Measurements from ENCODE around the gene CPPED1. TPM values are rescaled to one million over a fixed set of nuclear protein-coding genes. Genes with fewer than 3 reads are reported as not detected.

CPPED1 gene
- total and polyA plus RNA-seq, 10 of the 15 experiments (the other 5 are each of a cell fraction or from before 2014, with no cell fraction given), result 7.1 to 39.0 (median 16.0) TPM

- CTCF ChIA-PET, result interaction anchor here (0.8 kb wide), 1 partner anchor 10 kb away, joined by 3 read pairs; no protein-coding TSS in a partner anchor
Measured at GRCh38 chr16:12680531-12680930, 123.2 kb downstream of the CPPED1 start.

More at GRCh38 chr16:12680531-12680930, 123.2 kb downstream of the CPPED1 start:
- Histone ChIP-seq H3K79me2 (ENCODE audit: control insufficient read depth, insufficient read depth, low read length) (no peaks in the 10 kb centered on the region), H3K4me3 (no peak overlapping the region), H3K27me3 (replicated peaks in 1 of 2; ENCODE audit: control insufficient read depth in 2 of 2, insufficient read depth in 2 of 2, low read length in 1 of 2) (no peaks in the 10 kb centered on the region), H4K20me1 (ENCODE audit: control insufficient read depth, insufficient read depth) (no peaks in the 10 kb centered on the region), H3K27ac (ENCODE audit: control insufficient read depth, insufficient read depth) (no peak overlapping the region), H3K4me1 (ENCODE audit: control insufficient read depth, insufficient read depth, low read length) (no peaks in the 10 kb centered on the region), H3K9me3 (replicated peaks; ENCODE audit: control insufficient read depth, insufficient read depth, low read length) (no peaks in the 10 kb centered on the region; the same call in 2 of the 3 replicates), H3K36me3 (ENCODE audit: control insufficient read depth in 2 of 2, insufficient read depth in 2 of 2, low read length in 1 of 2) (no peaks in the 10 kb centered on the region), H3K9ac (ENCODE audit: control insufficient read depth, insufficient read depth, low read length) (no peak overlapping the region), H2AFZ (ENCODE audit: control insufficient read depth, low read depth, low read length) (no peak overlapping the region), H3K4me2 (ENCODE audit: control insufficient read depth, insufficient read depth) (no peak overlapping the region)
- no peak for FAIRE-seq
- ChIA-PET POLR2A (no interaction called here), RAD21 (ENCODE audit: unreplicated experiment) (no interaction called here), SMC1A (ENCODE audit: uncharacterized antibody, unreplicated experiment) (interaction anchor here (0.9 to 1.6 kb wide), 3 partner anchors 8 to 109 kb away, joined by 3 to 4 read pairs (median 3); no protein-coding TSS in a partner anchor)
- no peak for TF ChIP-seq RELA (IDR thresholded peaks at IDR 0.05; ENCODE audit: borderline replicate concordance, partially characterized antibody)
- no peak for TF ChIP-seq POU2F2 (IDR thresholded peaks at IDR 0.05; ENCODE audit: borderline replicate concordance, low read depth, low read length)
- TF ChIP-seq, protein P1, sequence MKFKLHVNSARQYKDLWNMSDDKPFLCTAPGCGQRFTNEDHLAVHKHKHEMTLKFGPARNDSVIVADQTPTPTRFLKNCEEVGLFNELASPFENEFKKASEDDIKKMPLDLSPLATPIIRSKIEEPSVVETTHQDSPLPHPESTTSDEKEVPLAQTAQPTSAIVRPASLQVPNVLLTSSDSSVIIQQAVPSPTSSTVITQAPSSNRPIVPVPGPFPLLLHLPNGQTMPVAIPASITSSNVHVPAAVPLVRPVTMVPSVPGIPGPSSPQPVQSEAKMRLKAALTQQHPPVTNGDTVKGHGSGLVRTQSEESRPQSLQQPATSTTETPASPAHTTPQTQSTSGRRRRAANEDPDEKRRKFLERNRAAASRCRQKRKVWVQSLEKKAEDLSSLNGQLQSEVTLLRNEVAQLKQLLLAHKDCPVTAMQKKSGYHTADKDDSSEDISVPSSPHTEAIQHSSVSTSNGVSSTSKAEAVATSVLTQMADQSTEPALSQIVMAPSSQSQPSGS (IDR thresholded peaks at IDR 0.05; ENCODE audit: low read length), result no peak
- TF ChIP-seq STAT3 (IDR thresholded peaks at IDR 0.05; ENCODE audit: low read depth, low read length), result no peak
- TF ChIP-seq JUND (IDR thresholded peaks at IDR 0.05; ENCODE audit: low read depth, low read length), result no peak
- no peak for TF ChIP-seq PAX8 (IDR thresholded peaks at IDR 0.05)
- no peak for TF ChIP-seq NRF1 (conservative IDR thresholded peaks at IDR 0.05; ENCODE audit: low read depth, low read length)
- TF ChIP-seq ZNF217 (IDR thresholded peaks at IDR 0.05), result no peak
- TF ChIP-seq, protein P2, sequence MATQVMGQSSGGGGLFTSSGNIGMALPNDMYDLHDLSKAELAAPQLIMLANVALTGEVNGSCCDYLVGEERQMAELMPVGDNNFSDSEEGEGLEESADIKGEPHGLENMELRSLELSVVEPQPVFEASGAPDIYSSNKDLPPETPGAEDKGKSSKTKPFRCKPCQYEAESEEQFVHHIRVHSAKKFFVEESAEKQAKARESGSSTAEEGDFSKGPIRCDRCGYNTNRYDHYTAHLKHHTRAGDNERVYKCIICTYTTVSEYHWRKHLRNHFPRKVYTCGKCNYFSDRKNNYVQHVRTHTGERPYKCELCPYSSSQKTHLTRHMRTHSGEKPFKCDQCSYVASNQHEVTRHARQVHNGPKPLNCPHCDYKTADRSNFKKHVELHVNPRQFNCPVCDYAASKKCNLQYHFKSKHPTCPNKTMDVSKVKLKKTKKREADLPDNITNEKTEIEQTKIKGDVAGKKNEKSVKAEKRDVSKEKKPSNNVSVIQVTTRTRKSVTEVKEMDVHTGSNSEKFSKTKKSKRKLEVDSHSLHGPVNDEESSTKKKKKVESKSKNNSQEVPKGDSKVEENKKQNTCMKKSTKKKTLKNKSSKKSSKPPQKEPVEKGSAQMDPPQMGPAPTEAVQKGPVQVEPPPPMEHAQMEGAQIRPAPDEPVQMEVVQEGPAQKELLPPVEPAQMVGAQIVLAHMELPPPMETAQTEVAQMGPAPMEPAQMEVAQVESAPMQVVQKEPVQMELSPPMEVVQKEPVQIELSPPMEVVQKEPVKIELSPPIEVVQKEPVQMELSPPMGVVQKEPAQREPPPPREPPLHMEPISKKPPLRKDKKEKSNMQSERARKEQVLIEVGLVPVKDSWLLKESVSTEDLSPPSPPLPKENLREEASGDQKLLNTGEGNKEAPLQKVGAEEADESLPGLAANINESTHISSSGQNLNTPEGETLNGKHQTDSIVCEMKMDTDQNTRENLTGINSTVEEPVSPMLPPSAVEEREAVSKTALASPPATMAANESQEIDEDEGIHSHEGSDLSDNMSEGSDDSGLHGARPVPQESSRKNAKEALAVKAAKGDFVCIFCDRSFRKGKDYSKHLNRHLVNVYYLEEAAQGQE (IDR thresholded peaks at IDR 0.05; ENCODE audit: low read depth, low read length), result no peak
- TF ChIP-seq CHD2 (IDR thresholded peaks at IDR 0.05; ENCODE audit: borderline replicate concordance, low read depth, low read length), result no peak
- no peak for TF ChIP-seq PRDM15 (CRISPR knock-in tag; IDR thresholded peaks at IDR 0.05)
- TF ChIP-seq, protein P3, sequence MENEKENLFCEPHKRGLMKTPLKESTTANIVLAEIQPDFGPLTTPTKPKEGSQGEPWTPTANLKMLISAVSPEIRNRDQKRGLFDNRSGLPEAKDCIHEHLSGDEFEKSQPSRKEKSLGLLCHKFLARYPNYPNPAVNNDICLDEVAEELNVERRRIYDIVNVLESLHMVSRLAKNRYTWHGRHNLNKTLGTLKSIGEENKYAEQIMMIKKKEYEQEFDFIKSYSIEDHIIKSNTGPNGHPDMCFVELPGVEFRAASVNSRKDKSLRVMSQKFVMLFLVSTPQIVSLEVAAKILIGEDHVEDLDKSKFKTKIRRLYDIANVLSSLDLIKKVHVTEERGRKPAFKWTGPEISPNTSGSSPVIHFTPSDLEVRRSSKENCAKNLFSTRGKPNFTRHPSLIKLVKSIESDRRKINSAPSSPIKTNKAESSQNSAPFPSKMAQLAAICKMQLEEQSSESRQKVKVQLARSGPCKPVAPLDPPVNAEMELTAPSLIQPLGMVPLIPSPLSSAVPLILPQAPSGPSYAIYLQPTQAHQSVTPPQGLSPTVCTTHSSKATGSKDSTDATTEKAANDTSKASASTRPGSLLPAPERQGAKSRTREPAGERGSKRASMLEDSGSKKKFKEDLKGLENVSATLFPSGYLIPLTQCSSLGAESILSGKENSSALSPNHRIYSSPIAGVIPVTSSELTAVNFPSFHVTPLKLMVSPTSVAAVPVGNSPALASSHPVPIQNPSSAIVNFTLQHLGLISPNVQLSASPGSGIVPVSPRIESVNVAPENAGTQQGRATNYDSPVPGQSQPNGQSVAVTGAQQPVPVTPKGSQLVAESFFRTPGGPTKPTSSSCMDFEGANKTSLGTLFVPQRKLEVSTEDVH (IDR thresholded peaks at IDR 0.05; ENCODE audit: low read depth, partially characterized antibody), result no peak
- no peak for DNase-seq (ENCODE audit: low read depth, low spot score)
- intact Hi-C loops (cut with micrococcal nuclease; ENCODE audit: unreplicated experiment), result no loop called here
- in situ Hi-C loops (cut with MboI), result no loop called here
- 45% methylated on average over 2 of the region's 2 CpGs for WGBS (ENCODE audit: insufficient coverage, insufficient replicate concordance, low lambda C conversion rate, missing lambda C conversion rate)
- ATAC-seq, result no peak
- BruUV-seq (replicated peaks), result no TSS peak
